ENCODE measurements around the gene MLLT10.

Gene MLLT10

GRCh38 chr10:21750424-21750823 is 216.4 kb downstream of the MLLT10 start:
- DNase-seq, result no peak

GRCh38 chr10:21751341-21752310 is 217.6 kb downstream of the MLLT10 start:
- DNase-seq, result no peak

- no peak for DNase-seq
Measured at GRCh38 chr10:21753497-21754270, 219.7 kb downstream of the MLLT10 start.

GRCh38 chr10:21754410-21755011 is 220.5 kb downstream of the MLLT10 start:
- DNase-seq, result no peak

- no peak for DNase-seq
Measured at GRCh38 chr10:21756707-21757106, 222.7 kb downstream of the MLLT10 start.

- no peak for DNase-seq
Measured at GRCh38 chr10:21757185-21757901, 223.3 kb downstream of the MLLT10 start.

GRCh38 chr10:21758239-21758638 is 224.2 kb downstream of the MLLT10 start:
- DNase-seq, result no peak

- DNase-seq, result no peak
Measured at GRCh38 chr10:21758696-21759095, 224.7 kb downstream of the MLLT10 start.

GRCh38 chr10:21759232-21759631 is 225.2 kb downstream of the MLLT10 start:
- no peak for DNase-seq

GRCh38 chr10:21760332-21760731 is 226.3 kb downstream of the MLLT10 start:
- DNase-seq, result no peak

- DNase-seq, result no peak
Measured at GRCh38 chr10:21764466-21765189, 230.6 kb downstream of the MLLT10 start.

GRCh38 chr10:21769041-21769440 is 235.0 kb downstream of the MLLT10 start:
- no peak for DNase-seq

- DNase-seq, result no peak
Measured at GRCh38 chr10:21771219-21771618, 237.2 kb downstream of the MLLT10 start.

GRCh38 chr10:21776883-21777282 is 242.9 kb downstream of the MLLT10 start:
- no peak for DNase-seq

- no peak for DNase-seq
Measured at GRCh38 chr10:21791276-21791675, 257.2 kb downstream of the MLLT10 start.

All from GOT3 (cell line).